ENCODE data around the gene SUGP2.

The SUGP2 gene

GRCh38 chr19:18948976-18949356 lies 84.4 kb downstream of the SUGP2 start:
- no peak for DNase-seq

- DNase-seq = no peak
Measured at GRCh38 chr19:18948075-18948975, 85.0 kb downstream of the SUGP2 start.

GRCh38 chr19:18946918-18947317 lies 86.4 kb downstream of the SUGP2 start:
- no peak for DNase-seq

- no peak for DNase-seq
Measured at GRCh38 chr19:18946335-18946734, 87.0 kb downstream of the SUGP2 start.

- DNase-seq = no peak
Measured at GRCh38 chr19:18945297-18945696, 88.0 kb downstream of the SUGP2 start.

- DNase-seq = no peak
Measured at GRCh38 chr19:18943465-18943864, 89.9 kb downstream of the SUGP2 start.

GRCh38 chr19:18942692-18943091 lies 90.6 kb downstream of the SUGP2 start:
- DNase-seq = no peak

GRCh38 chr19:18941628-18942354 lies 91.5 kb downstream of the SUGP2 start:
- no peak for DNase-seq
